HG02763 (cell line): ENCODE results near the gene PHAX.
"Not testable (repeated sequence)": the region's sequence is repeated elsewhere in the genome, so short reads cannot be mapped to it uniquely, and the experiment has no call there.

Experiments used
- ATAC-seq: cut with Tn5 transposase; IDR thresholded peaks from one replicate; pipeline ENCODE4 v1.9.1; 2021; ENCODE audit warnings: mild to moderate bottlenecking, moderate library complexity; ENCODE audit not compliant: unreplicated experiment

The PHAX gene, protein sequence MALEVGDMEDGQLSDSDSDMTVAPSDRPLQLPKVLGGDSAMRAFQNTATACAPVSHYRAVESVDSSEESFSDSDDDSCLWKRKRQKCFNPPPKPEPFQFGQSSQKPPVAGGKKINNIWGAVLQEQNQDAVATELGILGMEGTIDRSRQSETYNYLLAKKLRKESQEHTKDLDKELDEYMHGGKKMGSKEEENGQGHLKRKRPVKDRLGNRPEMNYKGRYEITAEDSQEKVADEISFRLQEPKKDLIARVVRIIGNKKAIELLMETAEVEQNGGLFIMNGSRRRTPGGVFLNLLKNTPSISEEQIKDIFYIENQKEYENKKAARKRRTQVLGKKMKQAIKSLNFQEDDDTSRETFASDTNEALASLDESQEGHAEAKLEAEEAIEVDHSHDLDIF

GRCh38 chr5:126600631-126601511, at the start of gene PHAX:
Gene PHAX, plus strand, starts transcription at chr5:126600947. Its CDS starts 16 bp downstream, at chr5:126600963.
- peak; percentile 94 for ATAC-seq

DNA sequence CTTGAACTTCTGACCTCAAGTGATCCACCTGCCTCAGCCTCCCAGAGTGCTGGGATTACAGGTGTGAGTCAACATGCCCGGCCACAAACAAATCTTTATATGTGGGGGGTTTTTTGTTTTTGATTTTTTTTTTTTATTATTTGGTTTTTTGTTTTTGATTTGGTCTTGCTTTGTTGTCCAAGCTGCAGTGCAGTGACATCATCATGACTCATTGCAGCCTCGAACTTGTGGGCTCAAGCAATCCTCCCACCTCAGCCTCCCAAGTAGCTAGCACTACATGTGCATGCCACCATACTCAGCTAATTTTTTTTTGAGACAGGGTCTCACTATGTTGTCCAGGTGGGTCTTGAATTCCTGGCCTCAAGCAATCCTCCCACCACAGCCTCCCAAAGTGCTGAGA, 48.1 kb upstream of the PHAX start:
- no peak for ATAC-seq

DNA sequence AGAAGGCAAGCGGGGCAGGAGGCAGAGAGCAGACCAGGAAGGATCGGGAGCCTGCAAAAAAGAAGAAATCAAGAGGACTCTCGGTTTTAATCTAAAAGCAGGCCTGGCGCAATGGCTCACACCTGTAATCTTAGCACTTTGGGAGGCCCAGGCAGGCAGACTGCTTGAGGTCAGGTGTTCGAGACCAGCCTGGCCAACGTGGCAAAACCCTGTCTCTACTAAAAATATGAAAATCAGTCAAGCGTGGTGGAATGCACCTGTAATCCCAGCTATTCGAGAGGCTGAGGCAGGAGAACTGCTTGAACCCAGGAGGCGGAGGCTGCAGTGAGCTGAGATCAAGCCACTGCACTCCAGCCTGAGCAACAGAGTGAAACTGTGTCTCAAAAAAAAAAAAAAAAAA, 45.6 kb upstream of the PHAX start:
- not testable (repeated sequence) for ATAC-seq

DNA sequence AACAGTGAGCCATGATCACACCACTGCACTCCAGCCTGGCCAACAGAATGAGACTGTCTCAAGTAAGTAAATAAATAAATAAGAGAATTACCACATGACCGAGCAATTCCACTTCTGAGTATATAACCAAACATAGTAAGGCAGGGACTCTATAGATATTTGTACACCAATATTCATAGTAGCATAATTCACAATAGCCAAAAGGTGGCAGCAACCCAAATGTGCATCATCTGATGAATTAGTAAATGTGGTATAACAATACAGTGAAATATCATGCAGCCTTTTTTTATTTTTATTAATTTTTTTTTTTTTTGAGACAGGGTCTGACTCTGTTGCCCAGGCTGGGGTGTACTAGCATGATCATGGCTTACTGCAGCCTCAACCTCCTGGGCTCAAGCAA, 38.8 kb upstream of the PHAX start:
- ATAC-seq, result no peak

DNA sequence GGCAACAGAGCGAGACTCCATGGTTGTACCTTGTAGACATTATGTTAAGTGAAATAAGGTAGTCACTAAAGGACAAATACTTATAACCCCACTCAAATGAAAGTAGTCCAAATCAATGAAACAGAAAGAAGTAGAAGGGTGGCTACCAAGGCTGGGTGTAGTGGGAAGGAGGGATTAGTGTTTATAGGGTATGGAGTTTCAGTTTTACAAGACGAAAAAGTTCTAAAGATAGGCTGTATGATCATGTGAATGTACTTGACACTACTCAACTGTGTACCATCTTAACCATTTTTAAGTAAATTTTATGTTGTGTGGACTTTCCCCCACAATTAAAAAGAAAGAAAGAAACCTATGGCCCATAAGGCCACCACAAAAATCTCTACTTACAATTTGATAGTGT, 37.9 kb upstream of the PHAX start:
- peak; percentile 87 for ATAC-seq

GRCh38 chr5:126568206-126568755, 32.5 kb upstream of the PHAX start:
- no peak for ATAC-seq

DNA sequence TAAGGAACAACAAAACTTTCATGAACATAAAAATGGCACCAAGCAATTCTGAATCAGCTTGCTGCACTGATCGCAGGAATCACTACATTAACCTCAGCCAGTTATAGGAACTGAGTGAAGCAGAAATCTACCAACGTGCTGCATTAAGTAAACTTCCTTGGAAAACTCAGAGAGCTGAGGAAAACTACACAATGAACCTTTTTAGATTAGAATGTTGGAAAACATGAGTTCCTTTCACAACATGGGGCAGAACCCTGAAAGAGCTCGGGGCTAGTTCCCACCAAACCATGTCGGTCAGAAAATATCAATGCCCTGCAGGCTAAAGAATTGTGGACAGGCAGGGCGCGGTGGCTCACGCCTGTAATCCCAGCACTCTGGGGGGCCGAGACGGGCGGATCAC, 25.1 kb upstream of the PHAX start:
- ATAC-seq, result no peak

DNA sequence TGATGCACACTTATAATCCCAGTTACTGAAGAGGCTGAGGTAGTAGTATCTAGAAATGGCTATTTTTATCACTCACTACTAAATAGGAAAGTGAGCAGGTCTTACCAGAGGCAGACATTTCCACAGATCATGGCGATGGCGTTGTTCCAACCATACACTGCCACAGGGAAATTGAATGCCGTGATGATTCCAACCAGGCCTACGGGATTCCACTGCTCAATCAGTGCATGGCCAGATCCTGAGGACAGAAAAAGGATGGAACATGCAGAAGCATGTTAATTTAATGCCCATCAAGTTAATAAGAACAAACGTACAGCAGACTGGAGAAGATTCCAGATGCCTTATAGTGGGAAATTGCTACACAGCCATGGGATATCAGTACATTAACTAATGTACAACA, 23.8 kb upstream of the PHAX start:
- no peak for ATAC-seq

DNA sequence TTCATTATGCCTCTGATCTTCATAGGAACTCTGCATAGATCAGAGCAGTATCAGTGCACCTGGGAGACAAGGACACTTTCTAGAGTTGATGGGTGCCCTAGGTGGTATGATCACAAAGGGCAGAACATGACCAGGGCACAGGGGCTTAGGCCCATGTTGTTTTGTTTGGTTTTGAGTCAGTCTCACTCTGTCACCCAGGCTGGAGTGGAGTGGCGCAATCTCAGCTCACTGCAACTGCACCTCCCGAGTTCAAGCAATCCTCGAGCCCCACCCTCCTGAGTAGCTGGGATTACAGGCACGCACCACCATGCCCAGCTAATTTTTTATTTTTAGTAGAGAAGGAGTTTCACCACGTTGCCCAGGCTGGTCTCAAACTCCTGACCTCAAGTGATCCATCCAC, 23.3 kb upstream of the PHAX start:
- no peak for ATAC-seq

- no peak for ATAC-seq
These were observed 21.0 kb upstream of the PHAX start for GRCh38 chr5:126579716-126580115.

DNA sequence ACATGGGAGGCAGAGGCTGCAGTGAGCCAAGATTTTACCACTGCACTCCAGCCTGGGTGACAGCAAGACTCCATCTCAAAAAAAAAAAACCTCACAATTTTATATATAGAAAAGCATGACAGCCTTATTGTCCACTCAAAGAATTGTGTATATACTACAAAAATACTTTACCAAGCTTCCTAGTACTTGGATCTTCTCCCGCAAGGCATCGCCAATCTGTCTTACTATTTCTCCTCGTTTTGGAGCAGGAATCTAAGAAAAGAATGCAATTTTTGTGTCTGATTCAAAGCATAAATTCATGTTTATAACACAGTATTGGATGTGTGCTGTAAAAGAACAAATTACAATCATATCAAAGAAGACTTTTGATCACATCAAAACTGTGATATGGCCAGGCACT, 17.0 kb upstream of the PHAX start:
- ATAC-seq, result no peak

DNA sequence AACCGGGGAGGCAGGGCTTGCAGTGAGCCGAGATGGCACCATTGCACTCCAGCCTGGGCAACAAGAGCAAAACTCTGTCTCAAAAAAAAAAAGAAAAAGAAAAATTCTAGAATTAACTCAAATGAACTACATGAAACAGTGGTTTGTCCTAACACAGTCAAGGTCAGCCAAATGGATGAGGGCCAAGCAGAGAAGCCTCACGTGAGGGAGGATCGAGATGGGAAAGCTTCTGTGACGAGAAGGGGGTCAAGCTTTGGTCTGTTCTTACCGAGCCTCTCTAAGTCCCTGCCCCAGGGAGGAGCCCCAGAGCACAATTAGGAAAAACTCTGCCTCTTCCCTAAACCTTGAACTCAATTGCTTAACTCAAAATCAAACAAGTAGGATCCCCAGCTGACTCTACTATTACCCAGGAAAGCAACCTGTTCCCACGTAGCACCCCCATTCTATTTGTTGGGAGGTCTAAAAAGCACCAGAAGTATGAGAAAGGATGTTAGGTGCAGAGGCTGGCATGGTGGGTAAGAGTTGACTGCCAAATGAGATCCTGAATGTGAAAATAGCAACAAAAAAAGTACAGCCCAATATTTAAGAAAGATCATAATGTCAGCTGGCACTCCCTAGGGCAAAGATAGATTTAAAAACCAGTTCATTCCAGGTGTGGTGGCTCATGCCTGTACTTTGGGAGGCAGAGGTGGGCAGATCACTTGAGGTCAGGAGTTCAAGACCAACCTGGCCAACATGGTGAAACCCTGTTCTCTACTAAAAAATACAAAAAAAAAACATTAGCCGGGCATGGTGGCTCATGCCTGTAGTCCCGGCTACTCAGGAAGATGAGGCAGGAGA, 13.0 kb upstream of the PHAX start:
- ATAC-seq, result no peak

DNA sequence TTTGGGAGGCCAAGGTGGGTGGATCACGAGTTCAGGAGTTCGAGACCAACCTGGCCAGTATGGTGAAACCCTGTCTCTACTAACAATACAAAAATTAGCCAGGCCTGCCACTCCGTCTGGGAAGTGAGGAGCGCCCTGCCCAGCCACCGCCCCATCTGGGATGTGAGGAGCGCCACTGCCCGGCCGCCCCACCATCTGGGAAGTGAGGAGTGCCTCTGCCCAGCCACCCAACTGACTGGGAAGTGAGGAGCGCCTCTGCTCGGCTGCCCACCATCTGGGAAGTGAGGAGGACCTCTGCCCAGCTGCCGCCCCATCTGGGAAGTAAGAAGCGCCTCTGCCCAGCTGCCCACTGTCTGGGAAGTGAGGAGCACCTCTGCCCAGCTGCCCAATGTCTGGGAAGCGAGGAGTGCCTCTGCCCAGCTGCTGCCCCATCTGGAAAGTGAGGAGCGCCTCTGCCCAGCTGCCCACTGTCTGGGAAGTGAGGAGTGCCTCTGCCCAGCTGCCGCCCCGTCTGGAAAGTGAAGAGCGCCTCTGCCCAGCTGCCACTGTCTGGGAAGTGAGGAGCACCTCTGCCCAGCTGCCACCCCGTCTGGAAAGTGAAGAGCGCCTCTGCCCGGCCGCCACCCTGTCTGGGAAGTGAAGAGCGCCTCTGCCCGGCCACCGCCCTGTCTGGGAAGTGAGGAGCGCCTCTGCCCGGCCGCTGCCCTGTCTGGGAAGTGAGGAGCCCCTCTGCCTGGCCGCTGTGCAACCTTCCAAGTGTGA, 11.0 kb upstream of the PHAX start:
- no peak for ATAC-seq

- ATAC-seq, result no peak
These were observed 9.2 kb upstream of the PHAX start for GRCh38 chr5:126591549-126591948.

- ATAC-seq, result peak; percentile 71
These were observed 5.8 kb upstream of the PHAX start, which contains the start of gene ALDH7A1 for GRCh38 chr5:126594748-126595485. Gene ALDH7A1, minus strand, starts transcription at chr5:126595219. Its CDS starts 21 bp downstream, at chr5:126595198.

GRCh38 chr5:126595486-126596083, 5.2 kb upstream of the PHAX start:
- no peak for ATAC-seq

DNA sequence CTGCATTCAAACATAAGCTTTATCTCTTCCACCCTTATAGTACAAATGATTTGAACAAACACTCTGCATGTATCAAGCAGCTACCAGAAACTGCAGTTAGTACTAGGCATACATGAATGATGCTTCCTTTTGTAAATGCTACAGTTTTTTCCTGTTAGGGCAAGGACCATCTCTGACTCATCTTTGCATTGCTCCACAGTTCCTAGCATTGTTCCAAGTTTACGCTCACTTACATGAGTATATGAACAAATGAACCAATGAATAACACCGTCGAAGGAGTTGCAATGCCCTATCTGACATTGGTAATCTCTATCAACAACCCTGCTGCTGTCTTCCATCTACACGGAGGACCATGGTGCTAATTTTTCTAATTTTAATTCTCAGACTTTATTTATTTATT, 3.6 kb upstream of the PHAX start:
- no peak for ATAC-seq

DNA sequence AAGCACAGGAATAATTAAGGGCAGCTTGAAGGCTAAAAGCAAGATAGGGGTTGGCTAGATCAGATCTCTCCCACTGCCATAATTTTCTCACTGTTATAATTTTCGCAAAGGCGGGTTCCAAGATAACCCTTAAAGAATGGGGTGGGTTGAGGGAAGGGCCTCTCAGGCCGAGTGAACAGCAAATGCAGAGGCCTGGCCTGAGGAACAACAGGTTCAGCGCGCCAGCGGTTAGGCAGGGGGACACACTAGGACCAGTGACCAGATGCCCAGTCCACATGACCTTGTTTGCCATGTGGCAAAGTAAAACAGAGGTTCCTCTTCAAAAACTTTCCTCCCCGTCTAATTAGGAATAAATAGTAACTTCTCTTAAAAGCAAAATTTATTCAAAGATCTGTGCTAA, 1.2 kb upstream of the PHAX start:
- no peak for ATAC-seq
